Kidney (tissue), 14 donors: ENCODE data around the gene MRPL44. TPM values are rescaled to one million over a fixed set of nuclear protein-coding genes. Genes with fewer than 3 reads are reported as not detected.

Experiments
- DNase-seq, 5 donors: peaks; one replicate each; pipeline ENCODE4 v3.0.0-alpha.2; 2013 to 2020
- FAIRE-seq: peaks from 2 replicates; lab custom pipeline; 2012; peaks lifted over from hg19 to GRCh38; lab: Jason Lieb, UNC
- H3K27ac ChIP-seq, 2 donors: one replicate each; pipeline ENCODE4 v1.7.0; 2013; ENCODE audit warnings: low read depth in 2 of 2, low read length in 2 of 2, inconsistent platforms in 1 of 2
- H3K27me3 ChIP-seq: one replicate; pipeline ENCODE4 v1.7.1; 2013; ENCODE audit warnings: low read length, inconsistent platforms; ENCODE audit not compliant: control insufficient read depth, insufficient read depth
- H3K36me3 ChIP-seq, 3 donors: one replicate each; pipeline versions ENCODE4 v1.7.0 to v1.7.1; 2013; ENCODE audit warnings: low read length in 3 of 3, control low read depth in 1 of 3, inconsistent platforms in 1 of 3; ENCODE audit not compliant: insufficient read depth in 3 of 3, control insufficient read depth in 2 of 3
- H3K4me1 ChIP-seq, 3 donors: one replicate each; pipeline versions ENCODE4 v1.7.0 to v1.7.1; 2013; ENCODE audit warnings: low read length in 3 of 3, inconsistent platforms in 1 of 3, low read depth in 1 of 3; ENCODE audit not compliant: control insufficient read depth in 2 of 3, insufficient read depth in 2 of 3
- H3K4me3 ChIP-seq, 3 donors: one replicate each; pipeline versions ENCODE4 v1.7.0 to v1.8.1; 2013; ENCODE audit warnings: low read length in 3 of 3, control low read depth in 1 of 3, inconsistent platforms in 1 of 3
- H3K9ac ChIP-seq, 3 donors: one replicate each; pipeline versions ENCODE4 v1.7.0 to v1.7.1; 2013; ENCODE audit warnings: low read length in 3 of 3, control low read depth in 1 of 3, inconsistent platforms in 1 of 3
- H3K9me3 ChIP-seq, 3 donors: one replicate each; pipeline versions ENCODE4 v1.7.0 to v1.7.1; 2013; ENCODE audit warnings: low read length in 3 of 3, control low read depth in 1 of 3, inconsistent platforms in 1 of 3; ENCODE audit not compliant: control insufficient read depth in 2 of 3, insufficient read depth in 1 of 3
- intact Hi-C: fragments of 100-400 bp; cut with DNase I; formaldehyde crosslinking; loops from one replicate; pipeline ENCODE4 v1.11.1; 2022
- polyA plus RNA-seq: library from polyadenylated mRNA; stranded (reverse); fragments of 350-450 nt; fragmentation: Illumina TruSeq; extraction: RNeasy Lipid Tissue Mini Kit (QIAGEN cat#74804); gene quantifications from one replicate; pipeline ENCODE4 v1.2.3, GENCODE V29; 2014; ENCODE audit warnings: low read depth, low replicate concordance; ENCODE audit not compliant: insufficient read depth
- total RNA-seq: library from RNA; stranded (reverse); fragmentation: NEBNext Ultra II Directional; extraction: Animal tissue kit (Norgen Biotek cat#: 25700); gene quantifications from one replicate; pipeline ENCODE4 v1.2.1, GENCODE V29; 2021
- TF ChIP-seq, protein P1 (sequence below): IDR thresholded peaks from 3 replicates; pipeline ENCODE4 v1.5.1; 2012; ENCODE audit warnings: mild to moderate bottlenecking, moderate library complexity, borderline replicate concordance; ENCODE audit not compliant: insufficient read depth; ENCODE audit errors: extremely low read depth
- donor health status: control.
- donor health status: control.
- donor health status: control.
- donor health status: control.
- donor health status: control.
- donor health status: DM: yes; HTN: yes; CAD: no.
- donor health status: Normal renal cell carcinoma (clear cell type).

MRPL44 gene
- total and polyA plus RNA-seq, 2 donors from 2014 or later: 24.2 to 52.7 TPM

- Histone ChIP-seq H3K9ac (no peak overlapping the region), H3K27me3 (no peaks in the 10 kb centered on the region), H3K9me3 (no peaks in the 10 kb centered on the region), H3K4me1 (peaks cover 0 to 16% (median 8%) of the 10 kb centered on the region in 3 donors), H3K27ac (no peak overlapping the region), H3K4me3 (no peak overlapping the region), H3K36me3 (peaks cover 0 to 8% (median 0%) of the 10 kb centered on the region in 3 donors)
- no peak for DNase-seq
- TF ChIP-seq, protein P1, sequence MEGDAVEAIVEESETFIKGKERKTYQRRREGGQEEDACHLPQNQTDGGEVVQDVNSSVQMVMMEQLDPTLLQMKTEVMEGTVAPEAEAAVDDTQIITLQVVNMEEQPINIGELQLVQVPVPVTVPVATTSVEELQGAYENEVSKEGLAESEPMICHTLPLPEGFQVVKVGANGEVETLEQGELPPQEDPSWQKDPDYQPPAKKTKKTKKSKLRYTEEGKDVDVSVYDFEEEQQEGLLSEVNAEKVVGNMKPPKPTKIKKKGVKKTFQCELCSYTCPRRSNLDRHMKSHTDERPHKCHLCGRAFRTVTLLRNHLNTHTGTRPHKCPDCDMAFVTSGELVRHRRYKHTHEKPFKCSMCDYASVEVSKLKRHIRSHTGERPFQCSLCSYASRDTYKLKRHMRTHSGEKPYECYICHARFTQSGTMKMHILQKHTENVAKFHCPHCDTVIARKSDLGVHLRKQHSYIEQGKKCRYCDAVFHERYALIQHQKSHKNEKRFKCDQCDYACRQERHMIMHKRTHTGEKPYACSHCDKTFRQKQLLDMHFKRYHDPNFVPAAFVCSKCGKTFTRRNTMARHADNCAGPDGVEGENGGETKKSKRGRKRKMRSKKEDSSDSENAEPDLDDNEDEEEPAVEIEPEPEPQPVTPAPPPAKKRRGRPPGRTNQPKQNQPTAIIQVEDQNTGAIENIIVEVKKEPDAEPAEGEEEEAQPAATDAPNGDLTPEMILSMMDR: no peak
- intact Hi-C loops: no loop called here
- no peak for FAIRE-seq
Measured at GRCh38 chr2:223909001-223909741, 48.1 kb upstream of the MRPL44 start.

DNA sequence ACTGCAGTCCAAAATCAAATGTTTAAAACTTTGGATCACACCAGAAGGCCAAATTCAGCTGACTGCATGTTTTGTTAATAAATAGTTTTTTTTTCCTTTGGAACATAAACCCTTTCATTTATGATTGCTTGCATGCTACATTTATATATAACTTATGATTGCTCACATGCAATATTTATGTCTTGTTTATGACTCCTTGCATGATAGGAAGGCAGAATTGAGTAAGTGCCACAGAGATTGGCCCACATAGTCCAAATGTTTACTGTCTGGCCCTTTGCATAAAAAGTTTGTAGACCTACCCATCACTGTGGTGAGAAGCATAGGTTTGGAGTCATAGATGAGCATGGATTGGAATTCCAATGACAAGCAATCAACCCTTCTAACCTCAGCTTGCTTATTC lies 42.9 kb upstream of the MRPL44 start:
- Histone ChIP-seq H3K27ac (no peak overlapping the region), H3K4me3 (no peak overlapping the region), H3K4me1 (peaks cover 0 to 5% (median 0%) of the 10 kb centered on the region in 3 donors), H3K27me3 (no peaks in the 10 kb centered on the region), H3K9ac (no peak overlapping the region), H3K36me3 (peaks cover 0 to 2% (median 0%) of the 10 kb centered on the region in 3 donors), H3K9me3 (no peaks in the 10 kb centered on the region)
- TF ChIP-seq, protein P1: no peak
- DNase-seq: no peak
- intact Hi-C loops: no loop called here
- FAIRE-seq: no peak

GRCh38 chr2:223915071-223915470 lies 42.2 kb upstream of the MRPL44 start:
- FAIRE-seq (no peak), DNase-seq (no peak)
- Histone ChIP-seq H3K9me3 (no peaks in the 10 kb centered on the region), H3K36me3 (peaks cover 0 to 2% (median 0%) of the 10 kb centered on the region in 3 donors), H3K27me3 (no peaks in the 10 kb centered on the region), H3K4me1 (no peaks in the 10 kb centered on the region), H3K27ac (no peak overlapping the region), H3K9ac (no peak overlapping the region), H3K4me3 (no peak overlapping the region)
- intact Hi-C loops: no loop called here
- TF ChIP-seq, protein P1: no peak
